ENCODE results near the gene SPPL2A.

The SPPL2A gene

DNA sequence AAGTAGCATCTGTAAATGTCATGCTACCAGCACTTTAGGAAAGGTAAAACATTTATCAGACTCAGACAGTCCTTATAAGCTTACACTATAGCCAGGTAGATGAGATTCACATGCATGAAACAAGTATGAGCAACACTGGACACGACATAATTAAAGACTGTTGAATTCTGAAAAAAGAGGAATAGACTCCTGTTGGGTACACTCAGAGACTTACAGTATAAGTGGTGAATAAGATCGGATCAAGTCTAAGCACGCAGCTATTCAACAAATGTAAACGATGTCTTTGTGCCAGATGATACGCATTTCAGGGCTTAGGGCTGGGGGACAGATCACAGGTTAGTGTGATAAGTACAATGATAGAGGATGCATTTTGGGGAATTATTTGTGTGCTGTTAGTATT, 43.2 kb upstream of the SPPL2A start:
- H4K20me1 ChIP-seq (ENCODE audit: insufficient read depth, low read length) = no peaks in the 10 kb centered on the region
- H2AFZ ChIP-seq (ENCODE audit: low read length) = no peak overlapping the region
- TF ChIP-seq, protein P1, sequence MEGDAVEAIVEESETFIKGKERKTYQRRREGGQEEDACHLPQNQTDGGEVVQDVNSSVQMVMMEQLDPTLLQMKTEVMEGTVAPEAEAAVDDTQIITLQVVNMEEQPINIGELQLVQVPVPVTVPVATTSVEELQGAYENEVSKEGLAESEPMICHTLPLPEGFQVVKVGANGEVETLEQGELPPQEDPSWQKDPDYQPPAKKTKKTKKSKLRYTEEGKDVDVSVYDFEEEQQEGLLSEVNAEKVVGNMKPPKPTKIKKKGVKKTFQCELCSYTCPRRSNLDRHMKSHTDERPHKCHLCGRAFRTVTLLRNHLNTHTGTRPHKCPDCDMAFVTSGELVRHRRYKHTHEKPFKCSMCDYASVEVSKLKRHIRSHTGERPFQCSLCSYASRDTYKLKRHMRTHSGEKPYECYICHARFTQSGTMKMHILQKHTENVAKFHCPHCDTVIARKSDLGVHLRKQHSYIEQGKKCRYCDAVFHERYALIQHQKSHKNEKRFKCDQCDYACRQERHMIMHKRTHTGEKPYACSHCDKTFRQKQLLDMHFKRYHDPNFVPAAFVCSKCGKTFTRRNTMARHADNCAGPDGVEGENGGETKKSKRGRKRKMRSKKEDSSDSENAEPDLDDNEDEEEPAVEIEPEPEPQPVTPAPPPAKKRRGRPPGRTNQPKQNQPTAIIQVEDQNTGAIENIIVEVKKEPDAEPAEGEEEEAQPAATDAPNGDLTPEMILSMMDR (IDR thresholded peaks at IDR 0.05; ENCODE audit: low read length) = no peak
- TF ChIP-seq EZH2 (IDR thresholded peaks at IDR 0.05; ENCODE audit: borderline replicate concordance, low read length) = no peak
- no peak overlapping the region for H3K9ac ChIP-seq (ENCODE audit: low read length)
- no peaks in the 10 kb centered on the region for H3K36me3 ChIP-seq (ENCODE audit: insufficient read depth, low read length)
- H3K27ac ChIP-seq (ENCODE audit: low read depth, low read length, poor library complexity, severe bottlenecking) = no peak overlapping the region
- no peaks in the 10 kb centered on the region for H3K4me1 ChIP-seq (ENCODE audit: insufficient read depth, low read length, severe bottlenecking)
- no peaks in the 10 kb centered on the region for H3K79me2 ChIP-seq (ENCODE audit: insufficient read depth, low read length)
- no peaks in the 10 kb centered on the region for H3K9me2 ChIP-seq (ENCODE audit: low read depth, low read length)
- H3F3A ChIP-seq (ENCODE audit: insufficient read depth, low read length) = no peaks in the 10 kb centered on the region
- no peak overlapping the region for H3K4me3 ChIP-seq (ENCODE audit: low read depth, low read length, poor library complexity, severe bottlenecking)
- no peaks in the 10 kb centered on the region for H3K27me3 ChIP-seq (ENCODE audit: insufficient read depth, low read length)
- no peak overlapping the region for H3K4me2 ChIP-seq (ENCODE audit: low read length)
- no peaks in the 10 kb centered on the region for H3K9me3 ChIP-seq (ENCODE audit: low read length)

DNA sequence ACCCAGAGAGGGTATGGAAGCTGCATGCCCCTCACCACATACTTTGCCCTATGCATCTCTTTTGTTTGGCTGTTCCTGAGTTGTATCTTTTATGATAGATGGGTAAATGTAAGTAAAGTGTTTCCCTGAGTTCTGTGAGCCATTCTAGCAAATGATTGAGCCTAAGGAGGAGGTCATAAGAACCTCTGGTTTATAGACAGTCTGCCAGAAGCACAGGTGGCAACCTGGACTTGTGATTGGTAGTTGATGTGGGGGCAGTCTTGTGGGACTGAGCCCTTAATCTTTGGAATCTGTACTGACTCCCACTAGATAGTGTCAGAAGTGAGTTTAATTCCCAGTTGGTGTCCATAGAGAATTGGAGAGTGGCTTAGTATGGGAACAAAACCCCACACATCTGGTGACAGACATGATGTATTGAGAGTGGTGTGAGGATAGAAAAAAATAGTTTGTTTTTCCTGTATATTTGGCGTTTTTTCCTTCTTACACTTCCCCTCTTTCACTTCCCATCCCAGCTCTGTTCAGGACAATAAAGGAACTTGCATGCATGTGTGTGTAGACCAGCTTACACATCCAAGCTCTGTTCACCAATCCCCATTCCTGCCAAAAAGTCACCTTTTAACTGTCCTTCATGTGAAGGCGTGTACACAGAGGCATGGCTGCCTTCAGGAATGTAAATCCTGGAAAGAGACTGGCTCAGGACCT, 38.1 kb upstream of the SPPL2A start:
- Histone ChIP-seq H3K36me3 (ENCODE audit: insufficient read depth, low read length) (no peaks in the 10 kb centered on the region), H3K4me3 (ENCODE audit: low read depth, low read length, poor library complexity, severe bottlenecking) (no peak overlapping the region), H3K79me2 (ENCODE audit: insufficient read depth, low read length) (no peaks in the 10 kb centered on the region), H3K27ac (ENCODE audit: low read depth, low read length, poor library complexity, severe bottlenecking) (no peak overlapping the region), H3K27me3 (ENCODE audit: insufficient read depth, low read length) (no peaks in the 10 kb centered on the region), H3K4me2 (ENCODE audit: low read length) (no peak overlapping the region), H3K9ac (ENCODE audit: low read length) (no peak overlapping the region), H3K9me2 (ENCODE audit: low read depth, low read length) (no peaks in the 10 kb centered on the region), H3K4me1 (ENCODE audit: insufficient read depth, low read length, severe bottlenecking) (no peaks in the 10 kb centered on the region), H2AFZ (ENCODE audit: low read length) (no peak overlapping the region), H4K20me1 (ENCODE audit: insufficient read depth, low read length) (no peaks in the 10 kb centered on the region), H3F3A (ENCODE audit: insufficient read depth, low read length) (no peaks in the 10 kb centered on the region), H3K9me3 (ENCODE audit: low read length) (no peaks in the 10 kb centered on the region)
- TF ChIP-seq, protein P1 (IDR thresholded peaks at IDR 0.05; ENCODE audit: low read length) = no peak
- TF ChIP-seq EZH2 (IDR thresholded peaks at IDR 0.05; ENCODE audit: borderline replicate concordance, low read length) = no peak

DNA sequence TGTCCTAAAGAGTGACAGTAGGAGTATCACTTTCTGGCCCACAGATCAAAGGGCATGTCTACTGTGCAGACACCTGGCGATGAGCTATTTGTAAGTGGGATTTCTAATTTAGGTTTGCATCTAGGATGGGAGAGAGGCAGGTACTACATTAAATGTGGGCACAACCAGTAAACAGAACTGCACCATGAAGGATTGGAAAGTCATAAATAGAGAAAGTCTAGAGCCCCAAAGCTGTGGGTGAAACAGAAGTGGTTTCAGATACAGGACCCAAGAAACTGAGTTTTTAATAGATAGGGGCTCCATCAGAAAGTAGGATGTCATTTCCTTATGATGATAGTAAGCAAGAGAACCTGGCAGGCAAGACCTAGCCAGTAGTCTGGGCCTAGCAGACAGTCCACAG, 35.2 kb upstream of the SPPL2A start:
- Histone ChIP-seq H4K20me1 (ENCODE audit: insufficient read depth, low read length) (no peaks in the 10 kb centered on the region), H3K4me1 (ENCODE audit: insufficient read depth, low read length, severe bottlenecking) (no peaks in the 10 kb centered on the region), H3K27ac (ENCODE audit: low read depth, low read length, poor library complexity, severe bottlenecking) (no peak overlapping the region), H3F3A (ENCODE audit: insufficient read depth, low read length) (no peaks in the 10 kb centered on the region), H3K79me2 (ENCODE audit: insufficient read depth, low read length) (no peaks in the 10 kb centered on the region), H3K9me2 (ENCODE audit: low read depth, low read length) (no peaks in the 10 kb centered on the region), H3K9me3 (ENCODE audit: low read length) (no peaks in the 10 kb centered on the region), H3K4me3 (ENCODE audit: low read depth, low read length, poor library complexity, severe bottlenecking) (no peak overlapping the region), H3K4me2 (ENCODE audit: low read length) (no peak overlapping the region), H2AFZ (ENCODE audit: low read length) (no peak overlapping the region), H3K27me3 (ENCODE audit: insufficient read depth, low read length) (no peaks in the 10 kb centered on the region), H3K9ac (ENCODE audit: low read length) (no peak overlapping the region), H3K36me3 (ENCODE audit: insufficient read depth, low read length) (no peaks in the 10 kb centered on the region)
- no peak for TF ChIP-seq EZH2 (IDR thresholded peaks at IDR 0.05; ENCODE audit: borderline replicate concordance, low read length)
- TF ChIP-seq, protein P1 (IDR thresholded peaks at IDR 0.05; ENCODE audit: low read length) = no peak

Measured in OCI-LY1 (cell line).